T-helper 1 cell treated with Interleukin-12 subunit alpha and Interleukin-12 subunit beta and Interleukin-4 antibody, amounts not matched to agents 30 μg/mL and 1 μg/mL, for 36 hours (primary cell): ENCODE results near the gene CSF3R.
"Not testable (repeated sequence)": the region's sequence is repeated elsewhere in the genome, so short reads cannot be mapped to it uniquely, and the experiment has no call there.

Experiments used
- H3K27ac Mint-ChIP-seq: one replicate; pipeline ENCODE4 v1.8.0; 2021; ENCODE audit warnings: mild to moderate bottlenecking, mixed read lengths
- H3K27me3 Mint-ChIP-seq: one replicate; pipeline ENCODE4 v1.8.0; 2021; ENCODE audit warnings: low read depth, mixed read lengths
- H3K36me3 Mint-ChIP-seq: one replicate; pipeline ENCODE4 v1.8.0; 2021; ENCODE audit warnings: low read depth, mixed read lengths
- H3K4me1 Mint-ChIP-seq: one replicate; pipeline ENCODE4 v1.8.0; 2021; ENCODE audit warnings: low read depth, mixed read lengths
- H3K4me3 Mint-ChIP-seq: one replicate; pipeline ENCODE4 v1.8.0; 2021; ENCODE audit warnings: mild to moderate bottlenecking, moderate library complexity, mixed read lengths
- H3K9me3 Mint-ChIP-seq: one replicate; pipeline ENCODE4 v1.8.0; 2021; ENCODE audit warnings: mixed read lengths

Gene CSF3R

GRCh38 chr1:36481091-36481490, 1.6 kb downstream of the CSF3R start:
- peaks cover 10% of the 10 kb centered on the region for H3K27me3 Mint-ChIP-seq
- peaks cover 20% of the 10 kb centered on the region for H3K4me1 Mint-ChIP-seq
- peak overlapping the region; percentile 20 for H3K27ac Mint-ChIP-seq
- no peaks in the 10 kb centered on the region for H3K36me3 Mint-ChIP-seq
- no peaks in the 10 kb centered on the region for H3K9me3 Mint-ChIP-seq
- no peak overlapping the region for H3K4me3 Mint-ChIP-seq

GRCh38 chr1:36480161-36480560, 2.6 kb downstream of the CSF3R start:
- H3K4me1 Mint-ChIP-seq = peaks cover 17% of the 10 kb centered on the region
- H3K27ac Mint-ChIP-seq = no peak overlapping the region
- H3K36me3 Mint-ChIP-seq = no peaks in the 10 kb centered on the region
- peaks cover 8% of the 10 kb centered on the region for H3K27me3 Mint-ChIP-seq
- no peaks in the 10 kb centered on the region for H3K9me3 Mint-ChIP-seq
- no peak overlapping the region for H3K4me3 Mint-ChIP-seq

- H3K4me1 Mint-ChIP-seq = peaks cover 19% of the 10 kb centered on the region
Measured at GRCh38 chr1:36479505-36480051, 3.1 kb downstream of the CSF3R start.

GRCh38 chr1:36477615-36478014, 5.1 kb downstream of the CSF3R start:
- not testable (repeated sequence) for H3K4me3 Mint-ChIP-seq, H3K9me3 Mint-ChIP-seq, H3K27me3 Mint-ChIP-seq, H3K27ac Mint-ChIP-seq, H3K36me3 Mint-ChIP-seq
- H3K4me1 Mint-ChIP-seq = peaks cover 30% of the 10 kb centered on the region

More at GRCh38 chr1:36479505-36480051, 3.1 kb downstream of the CSF3R start:
- Mint-ChIP-seq H3K27me3 (peaks cover 6% of the 10 kb centered on the region), H3K36me3 (no peaks in the 10 kb centered on the region), H3K4me3 (no peak overlapping the region), H3K9me3 (no peaks in the 10 kb centered on the region), H3K27ac (no peak overlapping the region)

- H3K4me3 Mint-ChIP-seq = no peak overlapping the region
- no peaks in the 10 kb centered on the region for H3K9me3 Mint-ChIP-seq
- H3K27ac Mint-ChIP-seq = no peak overlapping the region
- no peaks in the 10 kb centered on the region for H3K36me3 Mint-ChIP-seq
- H3K27me3 Mint-ChIP-seq = no peaks in the 10 kb centered on the region
- H3K4me1 Mint-ChIP-seq = peaks cover 25% of the 10 kb centered on the region
Measured at GRCh38 chr1:36476945-36477344, 5.8 kb downstream of the CSF3R start.

GRCh38 chr1:36475910-36476604, 6.7 kb downstream of the CSF3R start:
- H3K4me3 Mint-ChIP-seq = no peak overlapping the region
- H3K9me3 Mint-ChIP-seq = no peaks in the 10 kb centered on the region
- no peak overlapping the region for H3K27ac Mint-ChIP-seq
- peaks cover 22% of the 10 kb centered on the region for H3K4me1 Mint-ChIP-seq
- no peaks in the 10 kb centered on the region for H3K27me3 Mint-ChIP-seq
- no peaks in the 10 kb centered on the region for H3K36me3 Mint-ChIP-seq

GRCh38 chr1:36475341-36475740, 7.4 kb downstream of the CSF3R start:
- H3K27ac Mint-ChIP-seq = no peak overlapping the region
- H3K4me3 Mint-ChIP-seq = no peak overlapping the region
- no peaks in the 10 kb centered on the region for H3K9me3 Mint-ChIP-seq
- H3K36me3 Mint-ChIP-seq = no peaks in the 10 kb centered on the region
- H3K27me3 Mint-ChIP-seq = no peaks in the 10 kb centered on the region
- H3K4me1 Mint-ChIP-seq = peaks cover 22% of the 10 kb centered on the region

- Mint-ChIP-seq H3K27me3 (no peaks in the 10 kb centered on the region), H3K9me3 (no peaks in the 10 kb centered on the region), H3K27ac (peak overlapping the region; percentile 26), H3K4me1 (peaks cover 15% of the 10 kb centered on the region), H3K4me3 (no peak overlapping the region), H3K36me3 (no peaks in the 10 kb centered on the region)
Measured at GRCh38 chr1:36472656-36473055, 10.1 kb downstream of the CSF3R start.

GRCh38 chr1:36471830-36472641, 10.7 kb downstream of the CSF3R start:
- Mint-ChIP-seq H3K36me3 (no peaks in the 10 kb centered on the region), H3K27me3 (no peaks in the 10 kb centered on the region), H3K27ac (no peak overlapping the region), H3K9me3 (no peaks in the 10 kb centered on the region), H3K4me3 (no peak overlapping the region), H3K4me1 (peaks cover 15% of the 10 kb centered on the region)

- no peak overlapping the region for H3K27ac Mint-ChIP-seq
- no peaks in the 10 kb centered on the region for H3K27me3 Mint-ChIP-seq
- no peak overlapping the region for H3K4me3 Mint-ChIP-seq
- H3K4me1 Mint-ChIP-seq = peaks cover 22% of the 10 kb centered on the region
- no peaks in the 10 kb centered on the region for H3K36me3 Mint-ChIP-seq
- H3K9me3 Mint-ChIP-seq = no peaks in the 10 kb centered on the region
Measured at GRCh38 chr1:36469163-36469562, 13.6 kb downstream of the CSF3R start.

- no peaks in the 10 kb centered on the region for H3K27me3 Mint-ChIP-seq
- H3K4me3 Mint-ChIP-seq = no peak overlapping the region
- H3K4me1 Mint-ChIP-seq = peaks cover 21% of the 10 kb centered on the region
- no peaks in the 10 kb centered on the region for H3K36me3 Mint-ChIP-seq
- no peak overlapping the region for H3K27ac Mint-ChIP-seq
- no peaks in the 10 kb centered on the region for H3K9me3 Mint-ChIP-seq
Measured at GRCh38 chr1:36467700-36468455, 14.8 kb downstream of the CSF3R start.

GRCh38 chr1:36467027-36467410, 15.7 kb downstream of the CSF3R start:
- Mint-ChIP-seq H3K9me3 (no peaks in the 10 kb centered on the region), H3K4me1 (peaks cover 23% of the 10 kb centered on the region), H3K36me3 (peaks cover 5% of the 10 kb centered on the region), H3K4me3 (no peak overlapping the region), H3K27ac (no peak overlapping the region), H3K27me3 (no peaks in the 10 kb centered on the region)

- no peaks in the 10 kb centered on the region for H3K9me3 Mint-ChIP-seq
- no peak overlapping the region for H3K27ac Mint-ChIP-seq
- H3K4me1 Mint-ChIP-seq = peaks cover 26% of the 10 kb centered on the region
- H3K36me3 Mint-ChIP-seq = peaks cover 6% of the 10 kb centered on the region
- H3K27me3 Mint-ChIP-seq = no peaks in the 10 kb centered on the region
- no peak overlapping the region for H3K4me3 Mint-ChIP-seq
Measured at GRCh38 chr1:36466370-36467026, 16.2 kb downstream of the CSF3R start.

GRCh38 chr1:36465731-36466369, 16.9 kb downstream of the CSF3R start:
- no peak overlapping the region for H3K4me3 Mint-ChIP-seq
- H3K36me3 Mint-ChIP-seq = peaks cover 11% of the 10 kb centered on the region
- peaks cover 31% of the 10 kb centered on the region for H3K4me1 Mint-ChIP-seq
- H3K9me3 Mint-ChIP-seq = no peaks in the 10 kb centered on the region
- H3K27me3 Mint-ChIP-seq = no peaks in the 10 kb centered on the region
- peak overlapping the region; percentile 94 for H3K27ac Mint-ChIP-seq
